ENCODE data around the gene TMEM151A.

GRCh38 chr11:66268244-66268951 lies 23.3 kb upstream of the TMEM151A start, which contains the start of gene RAB1B:
- TF ChIP-seq CTCF (conservative IDR thresholded peaks at IDR 0.05; ENCODE audit: low read depth, low read length) (no peak), EZH2 (IDR thresholded peaks at IDR 0.05; ENCODE audit: low read length, unreplicated experiment) (no peak)

All from PC-3 (cell line).